GM18909 (cell line): ENCODE data around the gene CPNE1.

Source experiments
- ATAC-seq: cut with Tn5 transposase; IDR thresholded peaks from one replicate; pipeline ENCODE4 v1.9.1; 2021; ENCODE audit warnings: mild to moderate bottlenecking; ENCODE audit not compliant: unreplicated experiment, poor library complexity

The CPNE1 gene

DNA sequence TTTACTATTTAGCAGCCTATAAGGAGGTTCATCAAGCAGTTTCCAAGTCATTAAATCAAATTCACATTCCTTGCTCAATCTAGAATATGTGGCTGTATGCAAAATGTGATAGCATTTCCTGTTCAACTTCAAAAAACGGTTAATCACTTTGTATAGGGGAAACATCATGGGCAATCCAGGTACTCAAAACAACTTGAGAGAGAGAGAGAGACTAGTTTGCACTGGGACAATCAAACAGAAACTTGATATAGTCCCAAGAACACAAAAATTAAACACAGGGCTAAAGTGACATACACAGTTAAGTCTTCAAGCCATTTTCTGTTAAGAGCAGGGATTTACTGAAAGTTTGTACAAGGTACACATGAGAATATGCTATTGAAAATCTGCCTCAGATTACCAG is 7.4 kb downstream of the CPNE1 start:
- no peak for ATAC-seq

DNA sequence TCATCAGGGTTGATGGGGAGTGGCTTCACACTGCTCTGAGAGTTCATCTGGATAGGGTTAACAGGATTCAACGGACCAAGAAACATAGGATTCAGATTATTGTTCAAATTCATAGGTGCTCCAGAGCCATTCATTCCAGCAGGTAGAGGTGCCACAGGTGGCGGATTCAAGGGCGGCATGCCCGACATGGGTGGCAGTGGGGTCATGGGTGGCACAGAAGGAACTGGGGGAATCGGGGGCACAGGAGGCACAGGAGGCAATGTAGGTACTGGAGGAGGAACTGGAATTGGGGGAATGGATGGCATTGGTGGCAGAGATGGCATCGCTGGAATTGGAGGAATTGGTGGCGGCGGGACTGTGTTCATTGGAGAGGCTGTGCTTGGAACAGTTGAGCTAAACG is 10.3 kb downstream of the CPNE1 start:
- no peak for ATAC-seq

DNA sequence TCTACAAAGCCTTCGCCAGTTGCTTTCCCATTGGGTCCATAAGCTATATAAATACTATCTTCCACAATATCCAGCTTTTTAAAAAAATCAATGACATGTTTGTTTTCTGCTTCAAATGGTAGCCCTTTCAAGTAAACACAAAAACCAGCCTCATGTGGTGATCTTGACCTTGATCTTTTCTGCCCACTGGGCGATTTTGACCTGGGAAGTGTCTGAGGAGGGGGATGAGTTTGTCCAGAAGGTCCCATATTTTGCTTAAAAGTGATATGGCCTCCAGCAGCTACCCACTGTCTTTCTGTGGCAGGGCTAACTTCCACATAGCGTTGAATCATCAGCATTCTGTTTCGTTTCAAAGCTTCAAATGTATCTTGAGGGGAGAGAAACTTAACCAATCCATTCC is 10.8 kb downstream of the CPNE1 start:
- ATAC-seq = no peak

DNA sequence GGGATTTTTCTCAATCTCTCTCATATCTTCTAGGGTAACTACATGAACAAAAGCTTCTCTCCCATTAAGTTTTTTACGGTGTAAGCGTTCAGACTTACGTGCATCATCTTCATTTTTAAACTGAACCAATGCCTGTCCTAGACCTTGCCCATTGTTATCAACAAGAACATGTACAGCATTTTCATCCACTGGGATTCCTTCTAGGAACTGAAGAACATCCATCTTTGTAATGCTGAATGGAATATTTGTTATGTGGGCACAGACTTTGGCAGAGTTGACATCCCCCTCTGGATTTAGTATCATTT is 11.3 kb downstream of the CPNE1 start:
- ATAC-seq = no peak

DNA sequence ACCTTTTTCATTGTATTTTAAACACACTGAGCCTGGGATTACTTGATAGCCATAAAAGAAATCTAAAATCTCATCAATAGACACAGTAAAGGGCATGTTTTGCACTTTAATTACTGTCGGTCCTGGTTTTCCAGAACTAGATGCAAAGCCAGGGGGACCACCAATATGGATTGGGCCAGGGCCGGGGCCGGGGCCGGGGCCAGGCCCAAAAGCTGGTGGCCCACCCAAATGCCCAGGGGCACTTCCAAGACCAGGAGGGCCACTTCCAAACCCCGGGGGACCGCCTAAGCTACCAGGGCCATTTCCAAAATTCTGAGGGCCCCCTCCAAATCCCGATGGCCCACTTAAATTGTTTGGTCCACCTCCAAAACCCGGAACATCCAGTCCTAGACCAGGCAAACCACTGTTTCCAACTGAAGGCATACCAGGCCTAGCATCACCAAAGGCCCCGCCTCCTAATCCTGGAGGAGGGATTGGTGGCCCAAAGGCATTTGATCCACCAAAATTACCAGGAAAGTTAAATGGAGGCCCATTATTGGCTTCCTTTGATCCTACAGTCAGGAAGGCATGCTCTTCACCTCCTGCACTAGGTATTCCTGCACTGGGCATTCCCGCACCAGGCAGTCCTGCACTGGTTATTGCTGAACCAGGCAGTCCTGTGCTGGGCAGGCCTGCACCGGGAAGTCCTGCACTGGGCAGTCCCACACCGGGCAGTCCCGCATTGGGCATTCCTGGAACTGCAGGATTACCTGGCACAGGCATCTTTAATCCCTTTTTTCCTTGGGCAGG is 11.9 kb downstream of the CPNE1 start:
- no peak for ATAC-seq

DNA sequence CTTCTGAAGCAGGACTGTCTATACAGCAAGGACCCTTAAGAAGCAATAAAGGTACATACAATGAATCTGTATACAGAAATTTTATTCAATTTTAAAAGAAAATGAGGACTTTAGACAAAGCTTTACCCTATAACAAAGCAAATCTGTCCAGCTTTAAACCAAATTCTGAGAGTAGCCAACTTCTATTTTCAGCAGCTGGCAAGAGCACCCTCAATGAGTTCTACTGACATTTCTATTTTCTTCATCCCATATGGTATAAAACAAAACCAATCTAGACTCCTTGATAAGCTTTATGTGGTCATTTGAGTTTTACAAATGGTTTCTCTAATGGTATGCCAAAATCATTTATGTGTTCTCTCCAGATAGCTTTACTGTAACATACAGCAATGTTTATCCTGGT is 12.7 kb downstream of the CPNE1 start:
- ATAC-seq = no peak

DNA sequence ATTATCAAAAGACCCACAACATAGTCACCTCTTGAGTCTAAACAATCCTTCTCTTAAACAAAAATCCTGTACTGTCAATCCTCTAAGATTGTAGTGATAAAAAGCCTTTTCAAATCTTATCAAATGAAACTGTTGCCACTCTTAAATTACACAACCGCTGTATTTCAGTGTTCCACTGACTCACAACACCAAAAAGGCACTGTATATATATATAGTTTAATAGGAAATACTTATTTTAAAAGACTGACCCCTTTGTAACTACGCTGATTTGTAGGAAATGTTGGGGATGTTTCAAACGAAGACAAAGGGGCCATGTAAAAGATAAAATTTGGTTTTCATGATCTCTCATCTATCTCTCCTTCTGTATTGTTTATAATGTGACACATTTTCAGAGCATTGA is 14.1 kb downstream of the CPNE1 start:
- ATAC-seq = no peak

DNA sequence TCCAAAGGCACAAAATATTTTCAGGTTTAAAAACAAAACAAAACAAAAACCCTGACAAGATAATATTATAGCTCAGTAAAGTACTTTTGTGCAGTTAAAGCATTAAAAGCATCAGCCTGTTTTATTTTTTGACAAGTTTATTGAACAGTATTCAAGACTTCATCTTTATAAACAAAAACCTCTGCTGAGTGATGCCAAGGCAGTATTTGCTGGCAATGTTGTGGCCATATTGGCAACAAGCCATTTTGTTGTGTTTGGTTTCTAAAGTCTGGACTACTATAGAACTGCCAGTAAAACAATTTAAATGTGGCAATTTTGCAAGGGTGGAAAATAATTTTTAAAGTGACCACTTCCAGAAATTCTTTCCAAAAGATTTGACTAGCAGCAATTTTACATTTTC is 15.9 kb downstream of the CPNE1 start:
- ATAC-seq = no peak

DNA sequence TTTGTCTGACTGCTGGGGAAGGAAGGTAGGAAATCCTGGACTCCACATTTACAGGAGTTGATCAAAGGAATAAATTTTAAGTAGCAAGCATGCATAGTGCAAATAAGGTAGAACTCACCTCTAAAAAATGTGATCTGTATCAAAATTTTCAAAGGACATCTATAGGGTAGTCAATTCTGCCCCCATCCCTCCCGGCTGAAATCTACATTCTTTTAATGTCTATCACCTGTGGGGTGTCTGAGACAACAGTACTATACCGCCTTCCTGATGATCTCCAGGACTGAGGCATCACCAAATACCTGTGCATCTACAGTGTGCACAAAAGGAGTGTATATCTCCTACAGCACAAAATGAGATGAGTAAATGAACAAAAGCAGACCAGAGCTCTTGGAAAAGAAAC is 19.9 kb downstream of the CPNE1 start:
- ATAC-seq = no peak

DNA sequence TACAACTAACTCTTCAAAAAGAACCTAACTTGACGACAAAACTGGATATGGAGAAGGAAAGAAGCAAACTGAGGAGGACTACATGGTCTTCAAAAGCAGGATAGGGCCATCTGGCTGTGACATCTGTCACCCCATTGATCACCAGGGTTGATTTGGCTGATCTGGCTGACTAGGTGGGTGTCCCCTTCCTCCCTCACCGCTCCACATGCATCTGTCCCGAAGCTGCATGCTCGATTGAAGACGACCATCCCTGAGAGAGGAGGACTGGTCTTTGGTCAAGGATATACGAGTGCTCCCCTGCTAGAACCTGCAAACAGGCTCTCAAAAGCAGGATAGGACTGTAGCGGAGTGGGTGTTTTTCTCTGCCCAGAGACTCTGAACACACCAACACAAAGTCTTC is 21.7 kb downstream of the CPNE1 start:
- ATAC-seq = no peak

DNA sequence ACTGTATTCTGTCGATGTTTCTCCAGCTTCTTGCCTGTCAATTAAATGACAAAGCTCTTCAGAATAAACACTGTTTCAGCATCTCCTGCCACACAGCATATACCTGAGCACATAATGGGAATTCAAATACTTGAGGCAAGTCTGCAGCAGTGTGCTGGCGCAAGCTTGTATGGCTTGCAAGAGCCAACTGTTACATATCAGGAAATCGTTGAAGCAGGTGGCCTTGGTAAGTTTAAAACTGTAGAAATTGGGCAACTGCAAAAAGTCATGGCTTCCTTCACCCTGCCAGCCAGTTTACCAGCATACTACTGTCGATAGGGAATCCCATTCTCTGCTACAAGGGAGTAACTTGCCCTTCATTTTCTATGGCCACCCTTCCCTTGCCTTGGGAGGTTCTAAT is 23.0 kb downstream of the CPNE1 start:
- no peak for ATAC-seq

DNA sequence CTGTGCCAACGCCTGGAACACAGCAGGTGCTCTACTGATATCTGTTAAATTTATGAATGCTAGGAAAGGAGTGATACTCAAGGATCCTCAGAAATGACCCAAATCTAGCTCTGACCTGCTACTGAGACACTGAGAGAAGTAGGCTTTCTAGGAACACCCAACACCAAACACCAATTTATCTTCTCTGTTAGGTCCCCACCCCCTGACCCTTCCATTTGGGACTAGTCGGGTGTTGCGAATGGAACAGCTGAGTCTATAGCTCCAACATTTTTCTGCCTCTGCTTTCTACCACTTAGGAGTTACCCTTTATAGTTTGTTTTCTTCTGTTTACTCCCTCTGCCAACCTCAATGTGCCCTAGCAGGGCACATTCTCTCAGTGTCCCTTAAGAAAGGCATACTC is 24.0 kb downstream of the CPNE1 start:
- ATAC-seq = no peak

DNA sequence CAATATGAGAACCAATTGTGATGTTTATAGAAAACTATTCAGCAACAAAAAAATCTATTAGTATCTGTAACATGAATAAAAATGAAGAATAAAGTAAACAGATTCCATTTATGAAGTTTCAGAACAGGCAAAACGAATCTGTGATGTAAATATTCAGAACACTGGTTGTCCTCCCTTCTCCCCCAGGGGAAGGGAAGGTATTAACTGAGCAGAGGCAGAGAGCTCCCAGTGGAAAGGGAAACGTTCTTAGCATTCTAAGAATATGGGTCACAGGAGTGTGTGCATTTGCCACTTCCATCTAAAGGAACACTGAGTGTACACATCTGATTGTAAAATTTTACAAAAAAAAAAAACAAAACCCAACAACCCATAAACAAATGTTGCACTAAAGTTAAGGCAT is 25.9 kb downstream of the CPNE1 start:
- no peak for ATAC-seq

DNA sequence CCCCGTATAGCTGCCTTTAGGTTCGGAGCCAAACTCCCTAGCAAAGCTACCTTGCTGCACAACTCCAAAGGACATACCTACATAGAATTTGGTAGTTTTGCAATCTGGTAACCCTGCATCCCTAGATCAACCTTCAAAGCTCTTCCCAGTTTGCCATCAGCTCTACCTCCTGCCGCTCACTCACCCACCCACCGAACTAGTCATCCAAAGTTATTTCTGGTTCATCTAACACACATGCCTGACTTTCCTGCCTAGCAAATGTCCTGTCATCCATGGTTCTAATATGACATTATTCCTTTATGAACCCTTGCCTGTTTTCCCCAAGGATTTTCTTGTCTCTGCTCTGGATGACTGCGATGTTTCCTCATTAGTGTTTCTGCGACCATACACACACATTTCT is 27.4 kb downstream of the CPNE1 start:
- no peak for ATAC-seq

DNA sequence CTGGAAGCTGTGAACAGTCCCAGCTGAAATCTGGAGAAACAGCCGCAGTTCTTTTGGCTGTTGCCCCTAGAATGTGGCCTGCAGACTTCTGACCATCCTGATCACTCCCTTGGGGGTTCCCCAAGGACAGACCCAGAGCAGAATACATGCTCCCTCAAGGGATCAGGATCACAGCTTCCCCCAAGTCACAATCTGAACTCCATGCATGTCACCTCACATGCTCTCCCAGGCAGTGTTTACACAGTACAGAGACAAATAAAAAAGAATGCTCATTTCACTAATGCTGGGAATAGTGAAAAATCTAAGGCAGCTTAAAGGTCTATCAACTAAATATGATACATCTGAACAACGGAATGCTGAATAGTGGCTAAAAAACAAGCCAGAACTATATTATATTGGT is 28.6 kb downstream of the CPNE1 start:
- no peak for ATAC-seq

DNA sequence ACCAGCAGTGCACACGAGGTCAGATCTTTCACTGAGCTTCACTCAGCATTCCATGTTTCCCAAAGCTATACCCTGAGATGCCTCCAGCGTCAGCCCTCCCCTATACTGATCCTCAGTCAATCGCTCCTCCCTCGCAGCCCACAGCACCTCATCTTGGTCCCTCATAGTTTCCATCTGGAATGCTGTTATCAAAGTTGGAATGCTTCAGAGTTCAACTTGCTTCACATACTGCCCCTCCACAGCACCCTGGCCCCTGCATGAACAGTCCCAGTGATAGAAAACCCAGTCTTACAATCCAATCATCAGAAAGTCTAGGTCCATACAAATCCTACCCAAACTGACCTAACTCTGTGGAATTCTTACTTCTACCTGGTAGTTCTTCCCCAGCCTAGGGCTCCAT is 29.0 kb downstream of the CPNE1 start:
- ATAC-seq = no peak

DNA sequence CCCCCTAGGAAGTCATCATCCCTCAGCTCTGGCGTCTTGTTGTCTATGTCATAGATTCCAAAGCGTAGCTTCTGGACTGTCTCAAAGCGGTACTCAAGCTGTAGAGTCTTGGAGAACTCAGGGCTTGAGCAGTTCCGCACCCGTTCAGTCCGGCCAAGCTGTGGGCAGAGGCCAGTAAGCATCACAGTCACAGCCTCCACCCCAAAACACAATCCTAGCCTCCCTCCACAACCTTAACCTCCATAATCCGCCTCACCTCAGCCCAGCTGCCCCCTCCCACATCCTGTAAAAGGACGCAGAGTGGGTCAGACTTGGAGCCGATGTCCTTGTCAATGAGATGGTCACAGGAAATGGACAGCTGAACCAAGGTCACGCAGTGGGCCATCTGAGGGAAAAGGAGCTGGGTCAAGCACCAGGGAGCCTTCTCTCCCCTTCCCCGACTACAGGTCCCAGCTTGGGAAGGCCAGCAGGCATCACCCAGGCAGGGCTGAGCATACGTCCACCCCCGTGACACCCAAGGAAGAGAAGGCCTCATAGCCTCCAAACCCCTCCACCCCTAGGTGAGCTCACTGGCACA is 32.1 kb downstream of the CPNE1 start:
- no peak for ATAC-seq

DNA sequence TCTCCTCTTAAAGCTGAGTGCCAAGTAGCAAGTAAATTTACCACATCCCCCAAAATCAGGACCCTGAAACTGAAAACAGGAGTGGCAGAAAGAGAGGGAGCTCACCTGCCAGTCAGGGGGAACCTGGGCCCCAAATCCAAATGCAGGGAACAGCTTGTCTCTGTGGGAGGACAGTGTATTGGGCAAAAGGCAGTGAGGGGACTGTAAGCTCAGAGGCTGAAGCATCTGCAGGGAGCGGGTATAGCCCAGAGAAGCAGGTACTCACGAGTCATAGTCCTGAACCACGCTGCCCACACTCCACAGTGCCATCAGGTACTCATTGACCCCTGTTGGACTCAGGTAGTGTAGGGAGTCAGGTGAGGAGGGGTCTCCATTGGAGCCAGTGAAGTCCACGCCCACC is 34.1 kb downstream of the CPNE1 start:
- ATAC-seq = no peak

DNA sequence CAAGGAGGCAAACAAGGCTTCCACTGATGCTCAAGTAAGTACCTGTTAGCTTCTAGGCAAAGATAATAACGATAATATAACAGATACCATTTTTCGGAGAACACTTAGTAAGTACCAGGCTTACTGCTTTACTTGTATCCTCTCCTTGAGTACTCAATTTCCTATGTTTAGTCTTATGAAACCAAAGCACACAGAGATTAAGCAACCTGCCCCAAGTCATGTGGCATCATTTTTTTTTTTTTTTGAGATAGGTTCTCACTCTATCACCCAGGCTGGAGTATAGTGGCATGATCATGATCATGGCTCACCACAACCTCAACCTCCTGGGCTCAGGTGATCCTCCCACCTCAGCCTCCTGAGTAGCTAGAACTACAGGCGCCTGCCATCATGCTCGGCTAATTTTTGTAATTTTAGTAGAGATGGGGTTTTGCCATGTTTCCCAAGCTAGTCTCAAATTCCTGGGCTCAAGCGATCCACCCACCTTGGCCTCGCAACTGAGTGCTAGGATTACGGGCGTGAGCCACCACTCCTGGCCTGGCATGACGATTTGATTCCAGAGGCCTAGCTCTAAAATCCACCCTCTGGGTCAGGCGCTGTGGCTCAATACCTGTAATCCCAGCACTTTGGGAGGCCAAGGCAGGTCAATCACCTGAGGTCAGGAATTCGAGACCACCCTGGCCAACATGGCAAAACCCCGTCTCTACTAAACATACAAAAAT is 35.1 kb downstream of the CPNE1 start:
- no peak for ATAC-seq

DNA sequence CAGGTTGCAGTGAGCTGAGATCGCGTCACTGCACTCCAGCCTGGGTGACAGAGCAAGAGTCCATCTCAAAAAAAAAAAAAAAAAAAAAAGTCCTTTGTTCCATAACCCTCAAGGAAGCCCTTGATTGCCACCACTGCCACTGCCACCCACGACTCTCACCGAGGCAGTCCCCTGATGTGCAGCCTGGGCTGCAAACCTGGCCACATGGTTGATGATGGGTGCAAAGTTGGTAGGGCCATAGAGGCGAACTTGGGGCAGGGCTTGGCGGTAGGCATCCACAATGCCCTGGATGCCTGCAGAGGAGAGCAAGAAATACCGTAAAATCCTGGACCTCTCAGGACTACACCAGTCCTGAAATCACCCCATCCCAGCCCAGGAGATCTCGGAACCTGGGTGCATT is 37.6 kb downstream of the CPNE1 start:
- ATAC-seq = no peak

DNA sequence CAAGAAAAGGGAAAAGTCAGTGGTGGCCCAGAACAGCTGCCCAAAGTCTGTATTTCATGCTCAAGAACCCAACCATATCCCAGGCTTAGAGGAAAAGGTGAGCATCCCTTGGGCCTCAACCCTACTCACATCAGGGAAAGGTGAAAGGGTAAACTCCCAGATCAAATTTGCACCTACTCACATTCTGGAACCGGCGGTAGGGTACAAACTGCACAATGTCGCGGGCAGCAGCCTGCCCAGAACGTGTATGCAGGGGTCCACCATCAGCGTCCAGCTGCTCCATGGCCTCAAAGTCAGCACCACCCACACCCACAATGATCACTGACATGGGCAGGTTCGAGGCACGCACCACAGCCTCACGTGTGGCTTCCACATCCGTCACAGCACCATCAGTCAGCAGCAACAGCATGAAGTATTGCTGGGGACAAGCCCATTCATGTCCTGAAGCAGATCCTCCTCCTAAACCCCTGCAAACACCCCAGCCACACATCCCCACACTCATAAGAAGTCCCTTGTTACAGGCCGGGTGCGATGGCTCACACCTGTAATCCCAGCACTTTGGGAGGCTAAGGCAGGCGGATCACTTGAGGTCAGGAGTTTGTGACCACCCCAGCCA is 38.2 kb downstream of the CPNE1 start:
- no peak for ATAC-seq
